Measurements from ENCODE around the gene KCNIP4. TPM values are rescaled to one million over a fixed set of nuclear protein-coding genes. Genes with fewer than 3 reads are reported as not detected.

Gene KCNIP4
- total and polyA plus RNA-seq, 2 of the 4 experiments (the other 2 are of a cell fraction) = not detected

DNA sequence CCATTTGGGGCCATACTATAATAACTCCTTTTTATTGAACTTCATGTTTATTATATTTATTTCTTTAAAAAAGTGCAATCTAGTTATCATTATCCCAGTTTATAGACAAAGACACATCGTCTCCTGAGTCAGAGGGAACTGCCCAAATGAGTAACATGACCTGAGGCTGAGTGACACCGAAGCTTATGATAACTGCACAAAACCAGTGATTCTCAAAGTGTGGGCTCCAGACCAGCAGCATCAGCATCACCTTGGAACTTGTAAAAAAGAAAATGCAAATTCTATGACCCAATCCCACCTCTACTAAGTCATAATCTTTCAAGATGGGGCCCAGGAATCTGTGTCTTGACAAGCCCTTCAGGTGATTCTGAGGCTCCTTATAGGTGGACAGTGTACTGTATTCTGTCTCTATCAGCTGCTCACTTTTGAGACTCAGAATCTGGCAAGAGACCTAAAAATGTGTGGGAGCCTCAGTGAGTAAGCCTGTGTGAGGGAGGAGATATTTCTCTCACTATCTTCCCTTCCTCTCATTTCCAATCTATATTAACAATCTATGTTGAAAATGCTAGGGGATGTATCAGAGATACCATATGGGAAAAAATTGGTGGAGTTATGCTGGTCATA, 1101.3 kb downstream of the KCNIP4 start:
- H2BK120ac ChIP-seq (ENCODE audit: low read depth, low read length) = no peak overlapping the region
- CTCF ChIA-PET = no interaction called here
- no peak overlapping the region for H4K8ac ChIP-seq (ENCODE audit: low read depth in 2 of 2, low read length in 2 of 2)
- H3K23ac ChIP-seq (ENCODE audit: low read depth, low read length) = no peak overlapping the region
- no peaks in the 10 kb centered on the region for H3K27me3 ChIP-seq (ENCODE audit: control insufficient read depth, insufficient read depth, low read length)
- no peak overlapping the region for H2AK9ac ChIP-seq (replicated peaks; ENCODE audit: low read depth, low read length, poor library complexity)
- no peak overlapping the region for H3K9ac ChIP-seq (ENCODE audit: low read depth, low read length)
- no peaks in the 10 kb centered on the region for H4K20me1 ChIP-seq (ENCODE audit: insufficient read depth, low read length)
- no CpG with 5 or more reads among the region's 2 CpGs for WGBS, 2 experiments (ENCODE audit: extremely low coverage in 2 of 2, insufficient read length in 1 of 2)
- H4K91ac ChIP-seq (ENCODE audit: insufficient read depth, low read depth, low read length) = no peak overlapping the region
- dilution Hi-C loops (cut with HindIII; ENCODE audit: low sequenced_read_pairs, unreplicated experiment) (no loop called here), in situ Hi-C loops (cut with MboI; ENCODE audit: low sequenced_read_pairs) (no loop called here), intact Hi-C loops (cut with micrococcal nuclease) (no loop called here)
- H3K4ac ChIP-seq (ENCODE audit: low read depth, low read length) = no peak overlapping the region
- H3K79me1 ChIP-seq (ENCODE audit: low read depth in 1 of 2, low read length in 2 of 2) = no peaks in the 10 kb centered on the region
- BruUV-seq (replicated peaks) = no TSS peak
- H3K9me1 ChIP-seq (ENCODE audit: insufficient read depth, low read length) = no peaks in the 10 kb centered on the region
- no peak for ATAC-seq (ENCODE audit: low read depth)
- no peak overlapping the region for H2BK5ac ChIP-seq (ENCODE audit: low read depth, low read length, poor library complexity, severe bottlenecking)
- POLR2A ChIA-PET (ENCODE audit: unreplicated experiment) = no interaction called here
- H3K14ac ChIP-seq (replicated peaks; ENCODE audit: low read depth, low read length) = no peak overlapping the region
- H3K4me1 ChIP-seq (ENCODE audit: control insufficient read depth, insufficient read depth, low read length) = no peaks in the 10 kb centered on the region
- H3K18ac ChIP-seq (ENCODE audit: low read depth, low read length) = no peak overlapping the region
- TF ChIP-seq, protein P1, sequence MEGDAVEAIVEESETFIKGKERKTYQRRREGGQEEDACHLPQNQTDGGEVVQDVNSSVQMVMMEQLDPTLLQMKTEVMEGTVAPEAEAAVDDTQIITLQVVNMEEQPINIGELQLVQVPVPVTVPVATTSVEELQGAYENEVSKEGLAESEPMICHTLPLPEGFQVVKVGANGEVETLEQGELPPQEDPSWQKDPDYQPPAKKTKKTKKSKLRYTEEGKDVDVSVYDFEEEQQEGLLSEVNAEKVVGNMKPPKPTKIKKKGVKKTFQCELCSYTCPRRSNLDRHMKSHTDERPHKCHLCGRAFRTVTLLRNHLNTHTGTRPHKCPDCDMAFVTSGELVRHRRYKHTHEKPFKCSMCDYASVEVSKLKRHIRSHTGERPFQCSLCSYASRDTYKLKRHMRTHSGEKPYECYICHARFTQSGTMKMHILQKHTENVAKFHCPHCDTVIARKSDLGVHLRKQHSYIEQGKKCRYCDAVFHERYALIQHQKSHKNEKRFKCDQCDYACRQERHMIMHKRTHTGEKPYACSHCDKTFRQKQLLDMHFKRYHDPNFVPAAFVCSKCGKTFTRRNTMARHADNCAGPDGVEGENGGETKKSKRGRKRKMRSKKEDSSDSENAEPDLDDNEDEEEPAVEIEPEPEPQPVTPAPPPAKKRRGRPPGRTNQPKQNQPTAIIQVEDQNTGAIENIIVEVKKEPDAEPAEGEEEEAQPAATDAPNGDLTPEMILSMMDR (conservative IDR thresholded peaks at IDR 0.05; ENCODE audit: low read depth, low read length) = no peak
- no peak for TF ChIP-seq RFX5 (IDR thresholded peaks at IDR 0.05; ENCODE audit: low read depth, low read length)
- no peak for TF ChIP-seq CEBPB (IDR thresholded peaks at IDR 0.05; ENCODE audit: low read depth, low read length)
- no peak for TF ChIP-seq CHD1 (IDR thresholded peaks at IDR 0.05; ENCODE audit: low read depth, low read length)
- no peak for TF ChIP-seq MAFK (IDR thresholded peaks at IDR 0.05; ENCODE audit: low read depth, low read length)
- TF ChIP-seq, protein P2, sequence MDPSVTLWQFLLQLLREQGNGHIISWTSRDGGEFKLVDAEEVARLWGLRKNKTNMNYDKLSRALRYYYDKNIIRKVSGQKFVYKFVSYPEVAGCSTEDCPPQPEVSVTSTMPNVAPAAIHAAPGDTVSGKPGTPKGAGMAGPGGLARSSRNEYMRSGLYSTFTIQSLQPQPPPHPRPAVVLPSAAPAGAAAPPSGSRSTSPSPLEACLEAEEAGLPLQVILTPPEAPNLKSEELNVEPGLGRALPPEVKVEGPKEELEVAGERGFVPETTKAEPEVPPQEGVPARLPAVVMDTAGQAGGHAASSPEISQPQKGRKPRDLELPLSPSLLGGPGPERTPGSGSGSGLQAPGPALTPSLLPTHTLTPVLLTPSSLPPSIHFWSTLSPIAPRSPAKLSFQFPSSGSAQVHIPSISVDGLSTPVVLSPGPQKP (IDR thresholded peaks at IDR 0.05; ENCODE audit: borderline replicate concordance, low read depth, low read length) = no peak
- TF ChIP-seq MXI1 (IDR thresholded peaks at IDR 0.05; ENCODE audit: borderline replicate concordance, low read depth, low read length) = no peak
- TF ChIP-seq RCOR1 (IDR thresholded peaks at IDR 0.05; ENCODE audit: insufficient replicate concordance, low read length) = no peak
- TF ChIP-seq MAZ (IDR thresholded peaks at IDR 0.05; ENCODE audit: borderline replicate concordance, low read depth, low read length) = no peak
- TF ChIP-seq POLR2A (IDR thresholded peaks at IDR 0.05; ENCODE audit: low read depth, low read length) = no peak
- TF ChIP-seq RAD21 (IDR thresholded peaks at IDR 0.05; ENCODE audit: low read length) = no peak
- no peak for TF ChIP-seq NFE2L2 (IDR thresholded peaks at IDR 0.05; ENCODE audit: low read depth, low read length)
- no peak for TF ChIP-seq SMC3 (IDR thresholded peaks at IDR 0.05; ENCODE audit: low read depth, low read length)
- no peak for TF ChIP-seq BHLHE40 (IDR thresholded peaks at IDR 0.05; ENCODE audit: low read depth, low read length)
- TF ChIP-seq FOS (IDR thresholded peaks at IDR 0.05; ENCODE audit: low read depth, low read length) = no peak
- TF ChIP-seq, protein P3, sequence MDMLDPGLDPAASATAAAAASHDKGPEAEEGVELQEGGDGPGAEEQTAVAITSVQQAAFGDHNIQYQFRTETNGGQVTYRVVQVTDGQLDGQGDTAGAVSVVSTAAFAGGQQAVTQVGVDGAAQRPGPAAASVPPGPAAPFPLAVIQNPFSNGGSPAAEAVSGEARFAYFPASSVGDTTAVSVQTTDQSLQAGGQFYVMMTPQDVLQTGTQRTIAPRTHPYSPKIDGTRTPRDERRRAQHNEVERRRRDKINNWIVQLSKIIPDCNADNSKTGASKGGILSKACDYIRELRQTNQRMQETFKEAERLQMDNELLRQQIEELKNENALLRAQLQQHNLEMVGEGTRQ (IDR thresholded peaks at IDR 0.05; ENCODE audit: low read depth, low read length) = no peak
- no peak overlapping the region for H2AFZ ChIP-seq (replicated peaks; ENCODE audit: low read length, poor library complexity)
- no peak overlapping the region for H2AK5ac ChIP-seq (ENCODE audit: low read depth, low read length)
- no peak overlapping the region for H2BK20ac ChIP-seq (ENCODE audit: low read depth, low read length)
- DNase-seq = no peak
- no peak overlapping the region for H4K5ac ChIP-seq (ENCODE audit: low read depth, low read length)
- no peaks in the 10 kb centered on the region for H3K36me3 ChIP-seq (ENCODE audit: control insufficient read depth, insufficient read depth, low read length)
- no peak overlapping the region for H3K4me2 ChIP-seq (ENCODE audit: low read depth, low read length)
- H3K9me3 ChIP-seq (ENCODE audit: control insufficient read depth, insufficient read depth, low read length) = peaks cover 12% of the 10 kb centered on the region
- no peak overlapping the region for H3K56ac ChIP-seq (ENCODE audit: extremely low read depth, insufficient read depth, low read length)
- H2BK15ac ChIP-seq (ENCODE audit: low read depth, low read length) = no peak overlapping the region
- no peak overlapping the region for H3K27ac ChIP-seq (ENCODE audit: insufficient read depth, low read length)
- no peak overlapping the region for H3K4me3 ChIP-seq (ENCODE audit: insufficient read depth, low read depth, low read length)
